B cell (primary cell): ENCODE measurements around the gene TRIM50.

Experiments used
- EZH2 ChIP-seq: IDR thresholded peaks from 2 replicates; pipeline ENCODE4 v1.6.1; 2012; ENCODE audit warnings: borderline replicate concordance, low read depth, mild to moderate bottlenecking, moderate library complexity, low read length; ENCODE audit not compliant: insufficient read depth, poor library complexity, severe bottlenecking
- TF ChIP-seq, protein P1 (sequence below): fragments of 200-600 bp; IDR thresholded peaks from one replicate; pipeline ENCODE4 v1.8.0; 2022; ENCODE audit warnings: antibody characterized with exemption, mild to moderate bottlenecking

DNA sequence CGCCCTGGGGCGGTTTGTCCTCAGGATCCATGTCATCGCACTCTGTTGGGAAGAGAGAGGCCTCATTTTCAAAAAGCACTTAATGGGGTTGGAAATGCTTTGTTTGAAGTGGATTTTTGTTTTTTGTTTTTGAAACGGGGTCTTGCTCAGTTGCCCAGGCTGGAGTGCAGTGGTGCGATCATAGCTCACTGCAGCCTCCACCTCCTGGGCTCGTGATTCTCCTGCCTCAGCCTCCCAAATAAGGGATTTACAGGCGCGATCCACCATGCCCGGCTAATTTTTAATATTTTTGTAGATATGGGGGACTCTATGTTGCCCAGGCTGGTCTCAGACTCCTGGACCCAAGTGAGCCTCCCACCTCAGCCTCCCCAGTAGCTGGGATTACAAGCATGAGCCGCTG is 814 bp upstream of the TRIM50 start:
- TF ChIP-seq, protein P1, sequence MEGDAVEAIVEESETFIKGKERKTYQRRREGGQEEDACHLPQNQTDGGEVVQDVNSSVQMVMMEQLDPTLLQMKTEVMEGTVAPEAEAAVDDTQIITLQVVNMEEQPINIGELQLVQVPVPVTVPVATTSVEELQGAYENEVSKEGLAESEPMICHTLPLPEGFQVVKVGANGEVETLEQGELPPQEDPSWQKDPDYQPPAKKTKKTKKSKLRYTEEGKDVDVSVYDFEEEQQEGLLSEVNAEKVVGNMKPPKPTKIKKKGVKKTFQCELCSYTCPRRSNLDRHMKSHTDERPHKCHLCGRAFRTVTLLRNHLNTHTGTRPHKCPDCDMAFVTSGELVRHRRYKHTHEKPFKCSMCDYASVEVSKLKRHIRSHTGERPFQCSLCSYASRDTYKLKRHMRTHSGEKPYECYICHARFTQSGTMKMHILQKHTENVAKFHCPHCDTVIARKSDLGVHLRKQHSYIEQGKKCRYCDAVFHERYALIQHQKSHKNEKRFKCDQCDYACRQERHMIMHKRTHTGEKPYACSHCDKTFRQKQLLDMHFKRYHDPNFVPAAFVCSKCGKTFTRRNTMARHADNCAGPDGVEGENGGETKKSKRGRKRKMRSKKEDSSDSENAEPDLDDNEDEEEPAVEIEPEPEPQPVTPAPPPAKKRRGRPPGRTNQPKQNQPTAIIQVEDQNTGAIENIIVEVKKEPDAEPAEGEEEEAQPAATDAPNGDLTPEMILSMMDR = no peak
- no peak for TF ChIP-seq EZH2
